H1 (cell line): Measurements from ENCODE around the gene KCNMA1. TPM values are rescaled to one million over a fixed set of nuclear protein-coding genes. Genes with fewer than 3 reads are reported as not detected.

Experiments used
- BACH1 ChIP-seq: IDR thresholded peaks from 2 replicates; pipeline ENCODE4 v1.6.1; 2012; ENCODE audit warnings: low read length, improper control_type of control experiment
- GABPA ChIP-seq: IDR thresholded peaks from 2 replicates; pipeline ENCODE4 v1.6.1; 2011; ENCODE audit warnings: mild to moderate bottlenecking, low read length, moderate library complexity, borderline replicate concordance; ENCODE audit not compliant: insufficient read depth
- JUND ChIP-seq: IDR thresholded peaks from 2 replicates; pipeline ENCODE4 v1.6.1; 2011; ENCODE audit warnings: mild to moderate bottlenecking, improper control_type of control experiment, low read length
- KDM4A ChIP-seq: IDR thresholded peaks from one replicate; pipeline ENCODE4 v1.7.1; 2012; ENCODE audit warnings: low read depth, mild to moderate bottlenecking, moderate library complexity, low read length, inconsistent platforms; ENCODE audit not compliant: severe bottlenecking
- TCF12 ChIP-seq: IDR thresholded peaks from 2 replicates; pipeline ENCODE4 v1.6.1; 2011; ENCODE audit warnings: low read depth, mild to moderate bottlenecking, low read length
- polyA plus RNA-seq, 7 experiments: library from polyadenylated mRNA; depleted of rRNA in 3 of 7; stranded (reverse) in 5 of 7; unstranded in 2 of 7; fragments of >200 nt in 5 of 7; fragments of 200-250 nt in 2 of 7; gene quantifications; 1 replicate in 5 of 7; 2 replicates in 1 of 7; 4 replicates in 1 of 7; pipeline versions ENCODE4 v1.2.1 to v1.2.3, GENCODE V29; 2011 to 2013; ENCODE audit warnings: missing spikeins in 2 of 7, mixed read lengths in 2 of 7
- total RNA-seq: library from RNA; stranded (reverse); fragmentation: NEBNext Ultra II Directional; extraction: Animal tissue kit (Norgen Biotek cat#: 25700); gene quantifications from 2 replicates; pipeline ENCODE4 v1.2.1, GENCODE V29; 2021

KCNMA1 gene
- total and polyA plus RNA-seq, 2 of the 8 experiments (the other 6 are each of a cell fraction or from before 2014, with no cell fraction given) = 10.2 to 11.1 TPM

DNA sequence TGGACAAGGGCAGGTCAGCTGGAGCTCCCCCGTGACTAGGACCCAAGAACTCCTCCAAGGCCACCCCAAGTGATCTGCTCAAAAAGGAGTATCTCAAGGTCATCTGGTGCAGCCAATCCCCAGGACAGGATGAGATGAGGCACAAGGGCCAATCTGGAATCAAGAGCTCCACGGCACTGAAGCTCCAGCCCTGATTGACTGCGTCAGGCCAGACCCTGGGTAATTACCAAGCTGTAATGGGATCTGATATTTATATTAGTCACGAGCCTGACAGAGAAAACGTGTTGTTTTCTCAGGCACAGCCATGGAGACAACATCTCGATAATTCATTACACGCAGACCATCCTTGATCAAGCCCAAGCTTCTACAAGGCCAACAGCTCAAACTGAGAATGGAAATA, 4.2 kb downstream of the KCNMA1 start (continued):
- TF ChIP-seq BACH1 (no peak), JUND (no peak), GABPA (no peak), KDM4A (no peak), TCF12 (no peak)
